CD4-positive, alpha-beta T cell treated with Interleukin-12 subunit alpha and Interleukin-12 subunit beta, for 1 hour (primary cell): ENCODE data around the gene OR4D1.
A peak's percentile ranks its signal among the peaks of the same experiment; 100 is the strongest.

Source experiments
- DNase-seq: peaks from one replicate; pipeline ENCODE4 v3.0.0-alpha.2; 2020

The OR4D1 gene

DNA sequence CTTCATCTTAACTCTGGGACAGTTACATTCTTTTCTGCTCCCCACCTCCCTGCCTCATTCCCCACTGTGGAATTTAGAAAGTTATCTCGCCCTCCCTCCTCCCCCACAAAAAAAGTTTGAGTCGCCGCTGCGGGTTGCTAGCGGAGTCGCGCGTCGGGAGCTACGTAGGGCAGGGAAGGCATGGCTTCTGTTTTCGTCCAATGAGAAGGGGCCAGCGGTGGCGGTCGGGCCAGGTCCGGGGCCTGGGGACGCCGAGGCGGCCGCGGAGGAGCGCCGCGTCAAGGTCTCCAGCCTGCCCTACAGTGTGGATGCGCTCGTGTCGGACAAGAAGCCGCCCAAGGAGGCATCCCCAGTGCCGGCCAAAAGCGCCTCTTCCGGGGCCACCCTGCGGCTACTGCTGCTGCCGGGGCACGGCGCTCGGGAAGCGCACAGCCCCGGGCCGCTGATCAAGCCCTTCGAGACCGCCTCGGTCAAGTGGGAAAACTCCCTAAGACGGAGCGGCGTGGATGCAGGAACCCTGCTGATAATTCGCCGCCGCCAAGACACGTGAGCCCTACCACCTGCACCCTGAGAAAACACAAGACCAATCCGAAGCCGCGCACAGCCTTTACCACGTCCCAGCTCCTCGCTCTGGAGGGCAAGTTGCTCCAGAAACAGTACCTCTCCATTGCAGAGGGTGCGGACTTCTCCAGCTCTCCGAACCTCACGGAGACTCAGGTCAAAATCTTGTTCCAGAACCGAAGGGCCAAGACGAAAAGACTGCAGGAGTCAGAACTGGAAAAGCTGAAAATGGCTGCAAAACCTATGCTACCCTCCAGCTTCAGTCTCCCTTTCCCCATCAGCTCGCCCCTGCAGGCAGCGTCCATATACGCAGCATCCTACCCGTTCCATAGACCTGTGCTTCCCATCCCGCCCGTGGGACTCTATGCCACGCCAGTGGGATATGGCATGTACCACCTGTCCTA is 8.9 kb downstream of the OR4D1 start:
- peak; percentile 73 for DNase-seq

DNA sequence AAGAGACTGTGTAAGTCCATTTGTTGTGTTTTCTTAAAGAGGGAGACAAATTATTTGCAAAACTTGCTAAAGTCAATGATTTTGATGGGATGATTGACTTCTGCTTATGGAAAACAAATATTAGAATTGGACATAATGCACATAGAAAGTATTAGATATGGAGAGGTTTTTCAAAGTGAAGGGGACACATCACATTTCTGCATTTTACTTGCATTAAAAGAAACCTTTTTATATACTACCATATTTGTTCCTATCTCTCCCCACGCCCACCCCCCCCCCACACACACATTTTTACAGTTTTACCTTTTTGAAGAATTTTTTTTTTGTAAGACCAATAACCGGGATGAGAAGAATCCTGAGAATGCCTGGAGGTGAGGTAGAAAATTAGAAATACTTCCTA is 10.0 kb downstream of the OR4D1 start:
- DNase-seq: no peak

DNA sequence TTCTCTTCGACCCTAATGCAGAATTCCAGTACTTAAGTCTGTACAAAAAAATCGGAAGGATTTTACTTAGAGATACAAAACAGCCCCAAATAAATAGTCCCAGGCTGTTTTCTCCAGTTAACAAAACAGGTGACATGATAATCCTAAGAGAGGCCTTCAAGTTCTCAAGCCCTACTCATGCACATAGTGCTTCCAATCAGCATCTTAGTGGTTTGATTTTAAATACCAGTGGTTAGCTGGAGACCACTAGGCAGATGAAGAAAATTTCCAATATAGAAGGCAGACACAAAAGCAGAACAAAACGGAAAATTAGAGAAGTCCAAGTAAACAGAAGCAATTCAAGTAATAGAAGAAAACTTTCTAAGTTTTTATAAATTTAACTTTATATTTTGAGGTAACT is 13.4 kb downstream of the OR4D1 start:
- DNase-seq: no peak

DNA sequence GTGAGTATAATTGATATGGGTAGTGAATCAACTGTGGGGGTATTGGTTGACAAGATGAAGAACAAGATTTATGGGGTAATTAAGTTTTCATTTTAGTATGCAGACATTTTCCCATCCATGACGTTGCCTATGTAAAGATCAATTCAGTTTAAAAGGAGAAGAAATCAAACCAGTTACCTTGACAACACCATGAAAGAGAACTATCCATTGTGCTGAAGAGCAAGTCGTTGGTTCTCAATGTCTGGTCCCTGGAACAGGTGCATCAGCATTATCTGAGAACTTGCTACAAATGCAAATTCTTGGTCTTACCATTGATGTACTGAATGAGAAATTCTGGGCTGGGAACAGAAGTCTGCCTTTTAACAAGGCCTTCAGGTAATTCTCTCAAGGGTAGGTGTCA is 17.8 kb downstream of the OR4D1 start:
- no peak for DNase-seq

DNA sequence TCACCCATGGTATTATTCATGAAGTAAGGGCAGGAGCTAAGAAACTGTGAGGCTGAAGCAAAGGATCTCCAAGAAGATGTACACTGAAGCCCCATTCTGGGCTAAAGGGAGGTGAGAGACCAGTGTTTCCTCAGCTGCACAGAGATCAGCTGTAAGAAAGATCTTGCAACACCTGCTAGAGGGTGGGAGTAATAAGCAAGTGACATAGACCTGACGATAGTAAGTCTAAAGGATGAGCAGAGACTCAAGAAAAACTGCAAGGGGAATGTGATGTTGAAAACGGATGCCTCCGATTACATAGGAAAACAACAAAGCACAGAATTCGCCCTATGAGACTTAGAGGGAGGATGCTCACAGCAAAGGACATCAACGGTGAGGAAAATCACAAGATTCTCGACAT is 18.5 kb downstream of the OR4D1 start, which contains the start of gene OR4D2:
Gene OR4D2, plus strand, starts transcription at position 301 of the 400 bp plus-strand sequence. CDS start 2,674 bp downstream, outside the sequence.
- DNase-seq: no peak

DNA sequence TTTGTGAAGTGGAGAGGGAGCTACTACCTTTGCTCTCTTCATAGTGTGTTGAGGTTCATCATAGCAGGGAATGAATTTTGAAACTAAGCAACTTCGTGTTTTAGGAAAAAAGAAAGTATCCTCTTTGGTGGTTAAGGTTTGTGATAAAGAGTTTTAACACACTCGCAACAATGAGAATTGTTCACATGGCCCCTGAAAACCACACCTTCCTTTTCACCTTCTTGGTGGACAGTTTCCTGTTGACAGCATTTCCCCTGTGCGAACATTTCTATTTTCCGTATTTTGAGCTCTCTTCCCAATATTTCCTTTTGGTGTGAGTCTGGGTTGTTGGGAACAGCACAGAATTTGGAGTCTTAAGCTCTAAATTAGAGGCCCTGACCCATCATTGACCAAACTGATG is 22.4 kb downstream of the OR4D1 start:
- DNase-seq: peak; percentile 29

DNA sequence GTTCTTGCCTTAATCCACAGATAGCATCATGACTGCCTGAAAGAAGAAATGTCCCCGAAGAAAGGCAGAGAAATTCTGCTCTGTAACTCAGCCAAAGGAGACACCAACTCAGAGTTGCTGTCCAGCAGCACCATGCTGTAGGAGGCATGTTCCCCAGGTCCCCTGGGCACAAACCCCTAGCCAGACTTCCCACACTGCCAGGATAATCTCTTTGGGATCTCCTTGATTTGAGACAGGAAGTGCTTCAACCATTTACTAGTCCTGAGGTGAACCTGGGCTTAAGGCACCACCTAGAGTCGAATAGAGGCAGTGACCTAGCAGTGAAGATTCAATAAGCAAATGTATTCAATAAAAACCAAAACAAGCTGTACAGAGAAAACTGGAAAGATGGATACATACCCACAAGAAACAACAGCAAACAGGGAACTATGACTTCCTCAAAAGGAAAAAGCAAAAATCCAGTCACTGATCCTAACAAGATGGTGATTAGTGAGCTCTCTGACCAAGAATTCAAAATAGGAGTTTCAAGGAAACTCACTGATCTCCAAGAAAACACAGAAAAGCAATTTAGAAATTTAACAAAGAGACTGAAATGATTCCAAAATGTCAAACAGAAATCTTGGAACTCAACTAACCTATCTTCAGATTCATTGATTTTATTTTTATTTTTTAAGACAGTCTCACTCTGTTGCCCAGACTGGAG is 24.3 kb downstream of the OR4D1 start:
- DNase-seq: peak; percentile 73

DNA sequence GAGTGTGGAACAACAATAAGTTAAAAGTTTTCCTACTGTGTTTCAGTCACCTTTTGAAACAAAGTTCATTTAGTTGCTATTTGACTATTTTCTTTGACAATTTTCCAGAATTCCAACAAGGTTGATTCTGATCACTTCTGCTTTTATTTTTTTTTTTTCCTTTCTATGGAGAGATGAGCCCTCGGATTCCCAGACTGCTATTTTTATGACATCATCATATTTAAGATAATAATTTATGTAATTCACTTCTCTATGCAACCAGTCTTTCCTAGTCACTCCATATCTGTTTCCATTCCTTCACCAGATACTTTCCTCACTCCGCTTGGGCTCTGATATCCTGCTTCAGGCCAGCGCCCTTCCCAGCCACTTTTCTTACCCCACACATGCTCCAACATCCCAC is 26.7 kb downstream of the OR4D1 start:
- no peak for DNase-seq

DNA sequence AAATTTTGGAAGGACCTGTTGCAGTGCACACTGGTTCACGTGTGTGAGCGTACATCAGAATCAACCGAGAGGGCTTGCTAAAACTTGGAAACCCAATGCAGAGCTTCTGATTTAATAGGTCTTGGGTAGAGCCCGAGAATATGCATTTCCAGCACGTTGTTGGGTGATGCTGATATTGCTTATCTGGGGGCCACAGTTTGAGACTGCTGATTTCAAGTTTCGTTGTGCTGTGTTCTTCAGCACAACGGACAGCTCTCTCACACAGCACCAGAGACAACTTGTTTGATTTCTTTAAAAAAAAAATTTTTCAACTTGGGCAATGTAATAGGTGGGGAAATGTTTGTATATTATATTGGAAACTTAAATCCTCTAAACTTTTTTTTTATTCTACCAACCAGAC is 28.0 kb downstream of the OR4D1 start:
- DNase-seq: no peak

DNA sequence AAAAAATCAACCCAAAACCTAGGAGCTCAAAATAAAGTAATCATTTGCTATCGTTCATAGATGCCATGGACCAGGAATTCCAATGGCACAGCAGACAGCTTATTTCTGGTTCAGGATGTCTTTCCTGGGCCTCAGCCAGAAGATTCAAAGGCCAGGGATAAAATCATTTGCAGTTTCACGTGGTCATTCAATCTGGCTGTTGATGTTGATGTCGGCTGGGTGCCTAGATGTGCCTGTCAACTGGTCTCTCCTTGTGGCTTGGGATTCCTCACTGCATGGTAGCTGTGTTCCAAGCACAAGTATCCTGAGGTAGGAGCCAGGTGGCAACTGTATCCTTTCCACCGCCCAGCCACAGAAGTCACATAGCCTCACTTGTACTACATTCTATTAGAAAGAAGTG is 33.6 kb downstream of the OR4D1 start:
- DNase-seq: no peak

DNA sequence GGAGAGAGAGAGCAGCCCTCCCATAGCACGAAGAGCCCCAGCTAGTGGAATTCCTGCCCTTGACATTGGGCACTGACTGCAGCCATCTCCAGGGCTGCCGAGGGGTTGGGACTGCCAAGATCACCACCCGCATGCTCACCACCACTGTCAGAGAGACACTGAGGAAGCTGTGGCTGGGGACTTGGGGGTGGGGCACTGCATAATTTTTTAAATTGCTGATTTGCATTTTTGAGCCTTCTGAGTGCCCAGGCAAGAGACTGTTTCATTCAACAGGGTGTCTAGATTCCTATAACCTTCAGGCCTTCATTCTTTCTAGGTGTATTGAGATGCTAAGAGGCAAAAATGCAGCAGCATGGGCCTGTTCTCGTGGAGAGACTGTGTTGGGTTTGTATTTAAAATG is 35.3 kb downstream of the OR4D1 start:
- DNase-seq: no peak

DNA sequence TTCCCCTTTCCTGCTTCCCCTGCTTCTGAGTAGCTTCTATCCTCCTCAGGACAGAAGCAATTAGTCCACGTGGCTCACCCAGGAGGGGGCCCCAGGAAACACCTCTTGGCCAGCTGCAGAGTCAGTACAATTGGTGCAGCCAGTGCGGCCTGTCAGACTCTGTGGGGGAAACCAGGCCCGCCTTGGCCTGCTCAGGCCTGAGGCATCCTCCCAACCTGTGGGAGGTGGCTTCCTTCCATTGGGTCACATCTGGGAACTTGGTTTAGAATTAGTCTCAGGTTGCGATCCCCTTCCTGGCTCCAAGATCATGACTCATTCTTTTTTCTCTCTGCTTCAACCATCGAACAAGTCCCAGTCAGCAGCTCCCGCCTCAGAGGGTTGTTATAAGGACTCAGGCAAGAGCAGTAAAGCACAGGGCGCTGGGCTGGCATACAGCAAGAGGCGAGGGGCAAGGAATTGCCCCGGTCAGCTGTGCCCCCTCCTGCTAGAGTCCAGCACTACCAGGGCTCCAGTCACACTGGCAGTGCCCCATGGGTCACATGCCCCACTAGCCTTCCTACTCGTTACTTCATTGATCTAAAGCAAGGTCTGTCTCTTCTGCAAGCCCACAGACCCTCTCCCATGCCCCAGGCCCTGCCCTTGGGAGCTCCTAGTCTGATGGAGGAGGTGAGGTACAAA is 36.3 kb downstream of the OR4D1 start:
- no peak for DNase-seq

DNA sequence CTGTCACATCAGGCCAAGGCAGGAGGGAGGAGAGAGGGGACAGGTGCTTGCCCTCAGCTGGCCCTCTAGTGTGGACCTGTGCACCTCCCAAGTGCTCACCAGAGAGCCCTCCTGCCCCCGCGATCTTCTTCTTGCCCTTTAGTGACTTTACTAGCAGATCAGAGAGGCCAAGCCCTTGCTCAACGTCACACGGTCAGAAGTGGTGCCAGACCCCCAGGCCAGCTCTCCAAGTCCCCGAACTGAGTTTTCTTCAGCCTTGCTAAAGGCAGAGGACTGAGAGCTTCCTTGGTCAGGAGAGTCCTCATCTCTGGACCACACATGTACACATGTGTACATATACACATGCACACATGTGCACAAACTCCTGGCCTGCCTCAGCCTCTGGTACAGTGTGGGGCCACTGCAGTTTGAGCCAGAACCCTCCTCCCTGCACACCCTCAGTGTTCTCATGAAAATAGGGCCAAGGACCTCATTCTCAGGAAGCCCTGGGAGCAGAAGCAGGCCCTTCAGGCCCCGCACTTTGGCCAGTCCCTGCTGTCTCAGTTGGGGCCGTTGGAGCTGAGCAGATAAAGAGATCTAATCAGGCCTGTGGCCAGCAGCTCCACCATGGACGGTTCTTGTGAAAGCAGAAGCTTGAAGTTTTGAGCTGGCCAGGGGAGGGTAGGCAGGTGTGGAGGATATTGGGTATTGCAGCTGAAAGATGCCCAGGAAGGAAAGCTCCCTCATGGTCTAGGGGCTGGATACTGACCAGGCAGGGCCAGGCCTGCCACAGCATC is 37.0 kb downstream of the OR4D1 start:
- no peak for DNase-seq

DNA sequence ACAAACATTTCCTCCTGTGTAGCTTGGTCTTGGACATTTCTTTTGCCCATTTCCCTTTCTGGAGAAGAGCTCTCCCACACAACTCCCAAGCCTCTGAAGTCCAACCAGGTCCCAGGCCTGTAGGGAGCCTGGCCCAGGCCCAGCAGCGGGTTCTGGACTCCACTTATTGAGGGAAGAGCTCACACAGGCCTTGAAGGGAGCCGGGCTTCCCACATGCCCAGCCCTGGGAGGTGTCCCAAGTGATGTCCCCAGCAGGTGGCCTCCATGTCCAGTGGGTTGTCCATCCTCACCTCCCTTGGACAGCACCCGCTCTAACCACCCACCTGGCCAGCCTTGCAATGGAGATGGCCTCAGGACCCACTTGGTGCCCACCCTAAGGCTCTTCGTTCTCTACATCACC is 38.4 kb downstream of the OR4D1 start:
- DNase-seq: no peak

DNA sequence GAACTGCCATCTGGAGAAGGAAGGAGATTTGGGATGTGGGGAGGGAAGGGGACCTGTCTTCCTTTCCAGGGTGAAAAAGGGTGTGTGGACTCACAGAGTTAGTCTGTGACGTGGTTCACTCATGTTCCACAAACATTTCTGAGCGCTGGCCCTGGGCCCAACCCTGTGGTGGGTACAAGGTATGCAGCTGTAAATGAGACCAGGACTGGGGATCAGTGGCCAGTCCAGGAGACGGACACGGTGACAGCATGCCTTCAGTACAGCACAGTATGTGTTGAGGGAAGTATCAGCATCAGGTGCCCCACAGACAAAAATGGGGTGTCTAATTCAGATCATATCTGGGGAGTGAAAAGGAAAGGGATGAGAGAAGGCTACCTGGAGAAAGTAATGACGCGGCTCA is 38.9 kb downstream of the OR4D1 start:
- no peak for DNase-seq

DNA sequence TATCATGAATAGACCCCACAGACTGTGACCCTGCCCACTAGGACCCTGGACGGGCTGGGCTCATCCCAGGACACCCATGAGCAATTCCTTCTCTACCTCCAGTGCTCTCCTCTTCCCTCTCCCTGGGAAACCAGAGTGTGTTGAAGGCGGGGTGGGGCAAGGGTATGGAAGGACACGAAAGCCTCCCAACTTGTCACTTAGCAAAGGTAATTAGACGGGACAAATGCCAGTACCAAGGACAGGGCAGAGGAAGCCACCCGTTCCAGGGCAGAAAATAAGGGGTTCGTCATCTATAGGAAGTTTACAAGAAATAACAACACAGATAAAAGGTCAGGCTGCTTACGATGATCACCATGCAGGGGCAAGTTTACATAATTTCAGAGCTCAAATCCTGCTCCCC is 39.5 kb downstream of the OR4D1 start:
- DNase-seq: no peak

DNA sequence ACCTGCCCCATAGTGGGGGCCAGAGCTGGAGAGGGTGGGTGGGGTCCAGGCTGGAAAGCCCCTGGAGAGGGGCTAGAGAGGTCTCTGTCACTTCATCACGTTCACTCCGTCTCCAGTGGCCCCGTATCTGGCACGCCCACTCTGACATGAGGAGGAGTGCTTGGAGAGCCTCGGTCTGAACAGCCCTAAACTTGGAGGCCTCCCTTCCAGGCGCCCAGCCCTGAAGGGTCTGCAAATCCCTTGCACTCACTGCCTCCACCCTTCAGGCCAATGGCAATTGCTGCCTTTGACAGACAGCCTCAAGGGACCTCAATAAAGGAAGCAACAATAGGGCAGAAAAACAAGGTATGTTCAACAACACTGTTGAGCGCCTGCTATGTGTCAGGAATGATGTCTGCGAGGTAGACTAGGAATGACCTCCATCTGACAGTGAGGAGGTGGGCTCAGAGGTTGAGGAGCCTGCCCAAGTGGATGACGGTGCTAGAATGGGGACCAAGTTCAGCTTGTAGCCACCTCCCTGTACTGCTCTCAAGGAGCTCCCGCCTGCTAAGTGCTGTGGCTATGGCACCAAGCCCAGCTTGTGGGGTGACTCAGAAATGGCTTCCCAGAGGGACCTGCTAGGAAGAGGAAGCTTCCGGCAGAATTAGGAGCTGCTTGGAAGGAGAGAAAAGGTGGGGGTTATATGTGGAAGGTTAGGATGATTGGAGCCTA is 41.4 kb downstream of the OR4D1 start:
- no peak for DNase-seq

DNA sequence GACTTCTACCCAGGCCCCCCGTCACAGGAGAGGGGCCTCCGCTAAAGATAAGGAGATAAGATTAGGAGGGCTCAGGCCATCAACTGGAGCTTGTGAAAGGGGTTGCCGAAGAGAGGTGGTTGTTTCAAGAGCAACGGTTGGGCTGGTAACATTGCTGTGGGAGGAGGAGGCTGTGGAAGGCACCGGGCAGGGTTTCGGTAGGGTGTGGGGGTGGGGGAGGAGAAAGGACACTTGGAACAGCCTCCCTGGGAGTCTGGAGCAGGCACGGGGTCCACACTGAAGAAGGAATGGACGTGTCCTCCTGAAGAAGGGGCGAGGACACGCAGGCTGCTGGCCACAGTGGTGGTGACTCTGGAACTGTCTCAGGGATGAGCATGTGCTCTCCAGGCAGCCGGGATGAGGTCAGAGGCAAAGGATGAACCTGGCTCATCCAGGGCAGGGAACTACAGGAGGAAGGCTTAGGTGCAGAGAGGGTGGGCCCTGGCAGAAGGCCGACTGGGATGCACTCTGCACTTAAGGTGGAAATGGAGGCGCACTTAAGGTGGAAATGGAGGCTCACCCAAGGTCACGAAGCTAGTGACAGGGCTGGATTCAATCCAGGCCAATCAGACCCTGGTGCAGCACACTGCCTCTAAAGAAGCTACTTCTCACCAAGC is 43.2 kb downstream of the OR4D1 start:
- no peak for DNase-seq

DNA sequence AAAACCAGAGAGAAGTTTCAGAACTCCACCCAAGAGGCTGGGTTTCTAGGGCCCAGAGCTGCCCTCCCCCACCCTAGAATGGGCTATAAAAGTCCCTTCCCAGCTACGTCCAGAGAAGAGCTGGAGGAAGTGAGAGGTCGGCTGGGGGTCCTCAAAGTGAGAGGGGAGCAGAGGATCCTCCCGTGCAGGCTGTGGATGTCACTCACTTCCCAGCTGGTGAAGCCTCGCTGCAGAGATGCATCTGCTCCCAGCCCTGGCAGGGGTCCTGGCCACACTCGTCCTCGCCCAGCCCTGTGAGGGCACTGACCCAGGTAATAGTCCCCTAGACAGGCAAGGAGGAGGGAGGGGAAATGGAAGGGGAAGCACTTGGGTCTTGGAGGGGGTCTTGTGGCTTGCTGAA is 44.4 kb downstream of the OR4D1 start, which contains the start of gene EPX:
Gene EPX, plus strand, starts transcription at position 115 of the 400 bp plus-strand sequence. Its CDS starts 121 bp downstream, at position 236.
- DNase-seq: no peak

DNA sequence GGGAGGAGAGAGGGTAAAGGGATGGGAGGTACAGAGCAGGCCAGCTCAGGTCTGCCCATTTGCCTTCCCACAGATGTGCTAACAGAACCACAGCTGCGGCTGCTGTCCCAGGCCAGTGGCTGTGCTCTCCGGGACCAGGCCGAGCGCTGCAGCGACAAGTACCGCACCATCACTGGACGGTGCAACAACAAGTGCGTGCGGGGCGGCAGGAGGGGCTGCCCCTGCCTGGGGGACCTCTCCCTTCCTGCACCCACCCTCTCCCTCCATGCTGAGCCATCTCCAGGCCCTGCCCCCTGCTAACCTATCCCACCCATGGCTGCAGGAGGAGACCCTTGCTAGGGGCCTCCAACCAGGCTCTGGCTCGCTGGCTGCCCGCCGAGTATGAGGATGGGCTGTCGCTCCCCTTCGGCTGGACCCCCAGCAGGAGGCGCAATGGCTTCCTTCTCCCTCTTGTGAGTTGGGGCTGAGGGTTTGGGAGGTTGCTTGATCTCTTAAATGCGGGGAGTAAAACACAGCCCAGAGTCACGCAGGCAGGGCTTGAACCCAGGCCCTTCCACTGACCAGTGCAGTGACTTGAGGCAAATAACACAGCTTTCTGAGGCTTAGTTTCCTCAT is 45.6 kb downstream of the OR4D1 start:
- DNase-seq: no peak
